Medulla oblongata (tissue), 1 donor: Measurements from ENCODE around the gene STIM2.
"Not testable (repeated sequence)": the region's sequence is repeated elsewhere in the genome, so short reads cannot be mapped to it uniquely, and the experiment has no call there.

Experiments used
- DNase-seq: peaks from one replicate; pipeline ENCODE4 v3.0.0-alpha.2; 2015; ENCODE audit errors: extremely low spot score

Gene STIM2

GRCh38 chr4:26867914-26868684 lies 7.5 kb downstream of the STIM2 start:
- no peak for DNase-seq

- no peak for DNase-seq
Measured at GRCh38 chr4:26870576-26871262, 10.1 kb downstream of the STIM2 start.

GRCh38 chr4:26871611-26872010 lies 11.0 kb downstream of the STIM2 start:
- DNase-seq: no peak

- DNase-seq: no peak
Measured at GRCh38 chr4:26873391-26874026, 12.9 kb downstream of the STIM2 start.

GRCh38 chr4:26874110-26874509 lies 13.5 kb downstream of the STIM2 start:
- DNase-seq: no peak

- DNase-seq: no peak
Measured at GRCh38 chr4:26877406-26877805, 16.8 kb downstream of the STIM2 start.

- no peak for DNase-seq
Measured at GRCh38 chr4:26877961-26878360, 17.3 kb downstream of the STIM2 start.

- no peak for DNase-seq
Measured at GRCh38 chr4:26878794-26879391, 18.3 kb downstream of the STIM2 start.

GRCh38 chr4:26879805-26880204 lies 19.2 kb downstream of the STIM2 start:
- DNase-seq: no peak

- no peak for DNase-seq
Measured at GRCh38 chr4:26884026-26884425, 23.4 kb downstream of the STIM2 start.

GRCh38 chr4:26884486-26884988 lies 23.9 kb downstream of the STIM2 start:
- DNase-seq: no peak

GRCh38 chr4:26885912-26886274 lies 25.3 kb downstream of the STIM2 start:
- DNase-seq: peak; percentile 76

GRCh38 chr4:26887143-26887542 lies 26.5 kb downstream of the STIM2 start:
- no peak for DNase-seq

GRCh38 chr4:26887809-26888208 lies 27.2 kb downstream of the STIM2 start:
- DNase-seq: no peak

- no peak for DNase-seq
Measured at GRCh38 chr4:26889356-26889755, 28.7 kb downstream of the STIM2 start.

GRCh38 chr4:26891054-26891453 lies 30.4 kb downstream of the STIM2 start:
- DNase-seq: no peak

GRCh38 chr4:26891867-26892266 lies 31.2 kb downstream of the STIM2 start:
- no peak for DNase-seq

- DNase-seq: no peak
Measured at GRCh38 chr4:26892480-26893150, 32.0 kb downstream of the STIM2 start.

- no peak for DNase-seq
Measured at GRCh38 chr4:26893491-26893890, 32.9 kb downstream of the STIM2 start.

GRCh38 chr4:26894881-26895280 lies 34.2 kb downstream of the STIM2 start:
- not testable (repeated sequence) for DNase-seq

- no peak for DNase-seq
Measured at GRCh38 chr4:26896636-26897035, 36.0 kb downstream of the STIM2 start.

GRCh38 chr4:26899991-26900390 lies 39.4 kb downstream of the STIM2 start:
- DNase-seq: no peak
